ENCODE results near the gene AMIGO2.

Gene AMIGO2

DNA sequence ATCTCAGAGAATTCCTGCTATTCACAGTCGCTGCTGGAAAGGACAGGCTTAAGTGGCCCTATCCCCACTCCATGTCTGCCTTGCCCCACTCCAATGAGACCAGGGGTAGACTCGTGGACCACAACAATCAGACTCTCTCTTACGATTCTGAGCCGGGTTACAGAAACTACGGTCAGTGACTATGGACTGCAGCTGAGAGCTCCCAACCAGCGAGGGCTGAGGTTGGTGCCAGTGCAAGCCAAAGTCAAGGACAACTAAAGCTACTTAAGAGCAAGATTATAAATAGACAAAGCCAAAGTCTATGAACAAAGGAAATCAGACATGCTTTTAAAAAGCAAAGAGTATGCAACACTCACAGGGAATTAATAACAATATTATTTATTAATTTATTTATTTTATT lies 18.3 kb upstream of the AMIGO2 start:
- DNase-seq (ENCODE audit: low read depth in 4 of 4, low spot score in 1 of 4), result no peak

- no peak for DNase-seq (ENCODE audit: low read depth in 4 of 4, low spot score in 1 of 4)
These were observed 17.6 kb upstream of the AMIGO2 start for GRCh38 chr12:47097276-47097896.

DNA sequence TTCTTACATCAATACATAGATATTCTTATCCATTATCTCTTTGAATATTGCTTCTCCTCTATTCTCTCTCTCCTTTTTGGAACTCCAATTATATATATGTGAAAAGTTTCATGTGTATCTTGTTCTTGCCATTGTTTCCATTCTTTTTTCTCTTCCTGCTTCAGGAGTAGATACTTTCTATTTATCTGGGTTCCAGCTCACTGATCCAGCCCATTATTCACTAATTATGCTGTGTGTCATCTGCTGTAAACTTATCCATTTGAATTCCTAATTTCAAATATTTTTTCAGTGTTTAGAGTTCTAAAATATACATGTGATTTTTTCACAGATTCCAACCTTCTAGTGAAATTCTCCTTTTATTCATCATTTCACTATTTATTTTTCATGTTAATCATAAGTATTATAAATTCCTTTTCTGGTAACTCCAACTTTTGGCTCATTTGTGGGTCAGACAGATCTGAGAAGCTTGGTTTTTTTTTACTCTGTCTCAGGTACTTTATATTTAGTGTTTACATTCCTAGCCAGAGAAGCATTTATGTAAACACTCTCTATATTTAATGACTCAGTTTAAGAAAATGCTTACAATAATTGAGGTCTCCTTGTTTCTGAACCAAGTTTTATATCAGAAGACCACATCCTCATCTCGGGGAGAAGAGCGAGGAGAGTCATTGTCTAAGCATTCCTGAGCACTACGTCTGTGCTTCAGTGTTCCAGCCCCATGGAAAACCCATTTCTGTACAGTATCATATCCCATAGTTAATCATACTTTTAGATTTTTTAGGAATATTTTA lies 15.9 kb upstream of the AMIGO2 start:
- no peak for DNase-seq (ENCODE audit: low read depth in 4 of 4, low spot score in 1 of 4)

GRCh38 chr12:47094804-47095203 lies 15.0 kb upstream of the AMIGO2 start:
- no peak for DNase-seq (ENCODE audit: low read depth in 4 of 4, low spot score in 1 of 4)

DNA sequence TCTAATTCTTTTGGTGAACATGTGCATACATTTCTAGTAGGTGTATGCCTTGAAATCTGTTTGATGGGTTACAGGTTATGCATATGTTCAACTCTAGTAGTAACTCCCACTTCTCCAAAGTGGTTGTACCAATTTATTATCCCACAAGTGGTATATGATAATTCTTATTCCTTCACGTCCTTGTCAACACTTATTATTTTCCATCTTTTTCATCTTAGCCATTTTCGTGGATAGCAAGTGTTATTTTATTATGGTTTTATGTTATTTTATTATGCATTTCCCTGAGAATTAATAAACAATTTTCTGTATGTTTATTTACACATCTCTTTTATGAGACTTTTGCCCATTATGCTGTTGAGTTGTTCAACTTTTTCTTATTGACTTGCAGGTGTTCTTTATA lies 11.2 kb upstream of the AMIGO2 start:
- DNase-seq (ENCODE audit: low read depth in 4 of 4, low spot score in 1 of 4), result no peak

DNA sequence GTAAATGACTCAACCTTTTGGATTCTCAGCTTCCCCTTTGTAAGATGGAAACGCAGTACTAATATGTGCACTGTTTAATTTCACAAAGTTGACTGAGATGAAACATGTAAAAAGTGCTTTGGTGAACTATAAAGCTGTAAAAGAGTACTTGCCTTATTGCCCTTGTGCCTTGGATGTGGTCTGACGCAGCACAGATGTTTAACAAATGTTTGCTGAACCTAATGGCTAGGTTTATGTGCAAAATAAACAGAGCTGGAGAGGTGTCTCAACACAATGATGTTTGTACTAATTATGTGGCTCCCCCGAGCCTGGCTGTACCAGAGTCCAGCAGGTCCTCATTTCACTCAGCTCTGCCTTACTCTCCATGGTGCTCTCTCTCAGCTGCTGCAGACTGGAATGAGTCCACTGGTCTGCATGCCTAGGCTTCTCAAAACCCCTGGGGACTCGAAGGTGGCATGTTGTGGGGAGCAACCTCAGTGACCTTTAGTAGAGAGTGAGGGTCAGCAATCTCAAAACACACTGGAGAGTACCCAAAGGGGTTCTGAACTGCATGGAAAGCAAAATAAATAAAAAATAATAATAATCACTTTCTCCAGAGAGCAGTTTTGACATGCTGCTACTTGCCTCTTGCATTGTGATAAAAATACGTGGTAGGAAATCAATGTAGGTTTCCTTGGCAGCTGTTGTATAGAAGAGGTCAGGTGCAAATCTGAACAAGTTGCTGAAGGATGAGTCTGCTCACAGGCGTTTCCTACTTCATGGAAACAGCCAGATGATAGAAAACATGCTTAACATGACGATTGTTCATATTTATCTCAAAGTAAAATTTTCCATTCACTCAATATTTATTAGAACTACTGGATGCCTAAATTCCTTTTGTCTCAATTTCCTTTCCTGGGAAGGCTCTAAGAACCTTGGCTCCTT lies 8.5 kb upstream of the AMIGO2 start:
- DNase-seq (ENCODE audit: low read depth in 4 of 4, low spot score in 1 of 4), result no peak

DNA sequence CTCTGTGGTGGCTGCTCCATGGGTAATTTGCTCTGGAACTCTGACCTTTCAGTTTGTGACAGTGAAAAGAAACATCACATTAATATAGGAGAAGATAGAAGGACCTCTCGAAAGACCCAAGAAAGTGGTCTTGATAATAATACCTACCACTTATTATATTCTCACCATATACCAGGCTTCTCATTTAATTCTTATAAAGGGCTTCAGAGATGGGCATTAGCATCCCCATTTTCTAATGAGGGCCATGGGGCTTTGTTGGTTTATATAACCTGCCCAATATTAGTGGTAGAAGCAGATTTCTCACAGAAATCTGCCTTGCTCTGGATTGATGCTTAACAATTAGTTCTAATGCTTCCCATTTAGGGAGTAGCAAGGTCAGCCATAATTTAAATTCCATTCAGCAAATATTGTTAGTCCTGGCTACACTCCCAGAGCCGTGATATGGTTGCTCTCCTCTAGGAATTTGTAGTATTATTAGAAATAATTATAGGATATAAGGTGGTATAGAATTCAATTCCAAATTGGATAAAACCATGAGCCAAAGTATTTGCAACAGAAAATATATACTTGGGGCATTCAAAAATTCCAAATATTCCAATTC lies 7.4 kb upstream of the AMIGO2 start:
- DNase-seq (ENCODE audit: low read depth in 4 of 4, low spot score in 1 of 4), result no peak

DNA sequence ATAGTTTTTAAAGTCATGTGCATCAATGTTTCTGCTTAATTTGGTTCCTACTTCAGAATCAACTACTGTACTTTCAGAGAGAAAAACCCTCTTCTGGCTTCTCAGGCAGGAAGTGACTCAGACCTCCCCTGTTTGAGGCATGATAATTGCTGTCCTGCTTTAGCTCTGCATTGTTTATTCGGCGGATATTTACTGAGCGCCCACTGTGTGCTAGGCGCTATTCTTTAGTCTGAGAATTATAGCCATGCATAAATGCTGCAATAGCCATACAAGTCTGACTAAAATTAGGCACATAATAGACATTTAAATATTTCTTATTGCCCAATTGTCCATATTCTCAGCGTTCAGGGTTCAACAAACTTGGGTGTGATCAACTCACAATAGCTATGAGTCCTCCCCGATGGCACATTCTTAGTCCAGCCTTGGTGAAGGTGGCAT lies 6.1 kb upstream of the AMIGO2 start:
- DNase-seq (ENCODE audit: low read depth in 4 of 4, low spot score in 1 of 4), result no peak

GRCh38 chr12:47084172-47084571 lies 4.4 kb upstream of the AMIGO2 start:
- DNase-seq (ENCODE audit: low read depth in 4 of 4, low spot score in 1 of 4), result no peak

- no peak for DNase-seq (ENCODE audit: low read depth in 4 of 4, low spot score in 1 of 4)
These were observed 3.2 kb upstream of the AMIGO2 start for GRCh38 chr12:47082796-47083621.

DNA sequence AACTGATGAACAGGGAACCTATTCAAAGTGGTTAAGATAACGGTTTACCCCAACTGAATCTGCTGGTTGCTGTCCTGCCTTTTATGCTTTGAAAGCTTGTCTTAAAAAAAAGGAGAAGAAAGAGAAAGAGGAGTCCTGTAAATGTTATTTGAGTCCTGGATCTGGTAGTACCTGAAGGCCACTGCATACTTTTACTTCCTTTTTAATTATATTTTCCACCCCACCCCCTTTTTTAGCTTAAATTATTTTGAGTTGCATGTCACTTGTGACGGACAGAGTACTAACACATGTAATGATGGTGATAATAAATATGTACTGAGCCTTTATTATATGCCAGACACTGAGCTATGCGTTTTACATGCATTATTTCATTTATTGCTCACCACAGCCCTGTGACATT lies 2.5 kb upstream of the AMIGO2 start:
- DNase-seq (ENCODE audit: low read depth in 4 of 4, low spot score in 1 of 4), result no peak

DNA sequence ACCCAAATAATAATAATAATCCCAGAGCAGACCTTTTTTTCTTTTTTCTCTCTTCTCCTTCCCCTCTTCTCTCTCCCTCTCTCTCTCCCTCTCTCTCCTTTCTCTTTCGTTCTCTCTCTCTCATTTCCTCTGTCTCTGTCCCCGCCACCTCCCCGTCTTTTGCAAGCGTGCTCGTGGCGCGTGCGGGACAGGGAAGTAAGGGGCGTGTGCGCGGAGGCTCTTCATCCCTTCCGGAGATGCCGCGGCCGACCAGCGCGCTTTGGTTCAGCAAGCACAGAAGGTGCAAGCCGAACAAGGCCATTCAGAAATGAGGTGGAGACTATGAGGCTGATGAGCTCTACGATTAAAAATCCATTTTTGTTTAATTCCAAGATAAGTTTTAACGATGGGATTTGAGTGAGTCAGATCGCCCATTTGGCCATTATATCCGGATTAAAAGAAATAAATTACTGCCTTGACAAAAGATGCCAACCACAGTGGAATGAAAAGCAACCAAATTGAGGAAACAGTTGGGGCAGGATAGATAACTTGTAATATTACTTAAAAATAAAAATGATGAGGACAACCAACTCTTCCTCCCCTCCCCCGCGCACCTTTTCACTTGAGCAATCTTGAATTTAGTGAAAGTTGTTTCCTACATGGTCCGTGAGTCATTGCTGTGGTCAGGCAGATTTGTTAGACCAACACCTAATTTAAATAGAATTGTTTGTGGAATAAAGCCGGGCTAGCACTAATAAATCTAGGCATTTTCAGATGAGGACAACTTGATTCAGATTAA lies 1.2 kb upstream of the AMIGO2 start:
- peak in 3 of 4 experiments; percentile 32 to 59 (median 37) for DNase-seq (ENCODE audit: low read depth in 4 of 4, low spot score in 1 of 4)

DNA sequence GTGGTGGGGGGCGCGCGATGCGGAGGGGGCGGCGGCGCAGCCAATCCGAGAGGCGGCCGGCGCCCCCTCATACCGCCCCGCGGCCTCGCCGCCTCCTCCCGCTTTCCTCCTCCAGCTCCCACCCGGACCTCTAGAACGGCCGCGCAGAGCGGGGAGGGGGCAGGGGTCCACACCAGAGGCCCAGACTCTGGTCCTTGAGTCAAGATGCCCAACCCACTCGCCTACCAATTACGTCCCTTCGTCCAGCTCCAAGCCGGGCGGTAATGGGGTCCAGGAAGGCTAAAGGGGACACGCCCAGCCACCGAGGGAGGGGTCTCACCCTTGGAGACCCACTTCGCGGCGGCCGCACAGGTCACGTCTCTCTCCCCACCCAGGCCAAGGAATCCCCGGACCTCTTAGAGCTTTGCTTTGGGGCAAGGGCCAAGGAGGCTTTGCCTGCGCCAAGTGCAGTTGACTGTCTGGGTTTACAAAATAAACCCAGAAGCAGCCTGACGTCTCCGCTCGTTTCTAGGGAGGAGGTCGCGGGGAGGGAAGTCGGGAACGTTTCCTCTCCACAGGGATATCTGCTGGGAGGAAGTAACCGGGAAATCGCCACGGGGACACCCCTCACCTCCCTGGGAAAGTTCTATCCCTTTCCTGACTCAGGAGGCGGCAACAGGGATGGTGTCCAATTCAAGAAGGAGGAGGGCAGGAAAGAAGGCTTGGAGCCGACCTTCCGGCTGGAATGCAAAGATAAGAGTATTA lies 394 bp upstream of the AMIGO2 start:
- DNase-seq (ENCODE audit: low read depth in 4 of 4, low spot score in 1 of 4), result peak in 2 of 4 experiments; percentile 21 to 32

DNA sequence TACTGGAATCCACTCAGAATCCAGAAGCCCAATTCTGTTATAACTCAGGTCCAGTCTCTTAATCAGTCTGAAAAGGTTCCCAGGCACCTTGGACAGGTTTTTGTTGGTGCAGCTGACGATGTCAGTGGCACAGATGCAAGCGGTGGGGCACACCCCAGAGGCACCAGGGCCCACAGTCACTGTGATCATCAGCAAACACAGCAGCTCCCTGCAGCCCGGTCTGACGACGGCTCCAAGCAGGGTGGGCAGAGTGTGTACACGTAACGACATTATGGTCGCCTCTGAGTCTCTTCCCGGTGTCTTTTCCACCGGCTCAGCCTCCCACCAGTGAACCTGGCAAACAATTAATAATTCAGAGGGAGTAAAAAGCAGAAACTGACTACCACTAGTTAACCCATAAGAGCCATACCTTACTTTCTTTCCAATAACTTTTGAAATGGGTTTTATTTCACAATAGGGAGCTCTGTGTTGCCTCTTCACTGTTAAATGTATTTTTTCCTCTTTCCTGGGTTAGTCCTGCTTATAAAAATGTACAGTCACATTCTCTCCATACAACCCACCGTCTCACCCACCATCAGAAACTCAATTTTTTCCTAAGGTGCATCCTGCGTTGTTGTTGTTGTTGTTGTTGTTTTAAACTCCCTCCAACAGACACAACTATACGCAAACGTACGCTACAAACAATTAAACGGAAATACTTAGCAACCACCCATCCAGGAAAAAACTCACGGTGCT lies 859 bp downstream of the AMIGO2 start:
- peak in 2 of 4 experiments; percentile 21 to 29 for DNase-seq (ENCODE audit: low read depth in 4 of 4, low spot score in 1 of 4)

DNA sequence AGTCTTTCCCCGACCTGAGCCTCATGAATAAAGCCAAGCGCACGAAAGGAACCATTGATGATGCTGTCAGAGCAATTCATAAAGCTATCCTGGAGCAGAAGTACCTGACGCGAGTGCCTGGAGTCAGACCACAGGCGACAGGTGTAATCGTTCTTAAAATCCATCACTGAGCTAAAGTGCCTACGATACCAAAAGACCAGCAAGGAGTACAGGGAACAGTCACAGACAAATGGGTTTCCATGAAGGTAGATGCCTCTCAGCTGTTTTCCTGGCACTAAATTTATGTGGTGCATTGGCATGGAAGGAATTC lies 1.7 kb downstream of the AMIGO2 start:
- DNase-seq (ENCODE audit: low read depth in 4 of 4, low spot score in 1 of 4), result no peak

GRCh38 chr12:47077206-47078085 lies 2.3 kb downstream of the AMIGO2 start:
- DNase-seq (ENCODE audit: low read depth in 4 of 4, low spot score in 1 of 4), result no peak
